Skin epidermis (tissue), 12 donors: Measurements from ENCODE around the gene GLT1D1.
"Not testable (repeated sequence)": the region's sequence is repeated elsewhere in the genome, so short reads cannot be mapped to it uniquely, and the experiment has no call there.

Experiments used
- H3K27ac ChIP-seq, 21 experiments: fragments of 200-600 bp; sonication (generic) in 11 of 21; one replicate each; pipeline ENCODE4 v1.5.0; 2020; ENCODE audit warnings: mild to moderate bottlenecking in 3 of 21, inconsistent platforms in 2 of 21, moderate library complexity in 2 of 21
- H3K4me3 ChIP-seq, 7 experiments: fragments of 200-600 bp; sonication (generic) in 2 of 7; one replicate each; pipeline ENCODE4 v1.5.0; 2020; ENCODE audit warnings: inconsistent platforms in 2 of 7, mild to moderate bottlenecking in 2 of 7, moderate library complexity in 1 of 7

Gene GLT1D1

GRCh38 chr12:128852885-128853599 is at the start of gene GLT1D1:
Gene GLT1D1 (plus strand): TSS chr12:128853478. CDS start chr12:128853582, 104 bp downstream.
- Histone ChIP-seq H3K4me3 (peak within 1 kb of the TSS in 5 of 7 experiments; percentile 11 to 48 (median 28)), H3K27ac (peak within 1 kb of the TSS in 7 of 21 experiments; percentile 2 to 80 (median 52))

GRCh38 chr12:128803788-128804187 is 49.5 kb upstream of the GLT1D1 start:
- Histone ChIP-seq H3K4me3 (no peak overlapping the region), H3K27ac (no peak overlapping the region)

GRCh38 chr12:128804762-128805161 is 48.5 kb upstream of the GLT1D1 start:
- H3K27ac ChIP-seq = no peak overlapping the region

GRCh38 chr12:128805406-128805805 is 47.9 kb upstream of the GLT1D1 start:
- not testable (repeated sequence) for H3K27ac ChIP-seq, H3K4me3 ChIP-seq

More at GRCh38 chr12:128804762-128805161, 48.5 kb upstream of the GLT1D1 start:
- H3K4me3 ChIP-seq = no peak overlapping the region

- Histone ChIP-seq H3K27ac (no peak overlapping the region), H3K4me3 (no peak overlapping the region)
Measured at GRCh38 chr12:128806573-128806972, 46.7 kb upstream of the GLT1D1 start.

- Histone ChIP-seq H3K27ac (peak overlapping the region in 4 of 21 experiments; percentile 25 to 59 (median 50)), H3K4me3 (no peak overlapping the region)
Measured at GRCh38 chr12:128807161-128807724, 46.0 kb upstream of the GLT1D1 start.

- H3K27ac ChIP-seq = no peak overlapping the region
- H3K4me3 ChIP-seq = no peak overlapping the region
Measured at GRCh38 chr12:128808651-128809050, 44.6 kb upstream of the GLT1D1 start.

- peak overlapping the region in 16 of 21 experiments; percentile 7 to 65 (median 40) for H3K27ac ChIP-seq
- no peak overlapping the region for H3K4me3 ChIP-seq
Measured at GRCh38 chr12:128810182-128811127, 42.8 kb upstream of the GLT1D1 start.

- Histone ChIP-seq H3K4me3 (no peak overlapping the region), H3K27ac (peak overlapping the region in 1 of 21 experiments; percentile 22)
Measured at GRCh38 chr12:128811806-128812205, 41.5 kb upstream of the GLT1D1 start.

- no peak overlapping the region for H3K4me3 ChIP-seq
- H3K27ac ChIP-seq = peak overlapping the region in 6 of 21 experiments; percentile 24 to 68 (median 38)
Measured at GRCh38 chr12:128813392-128813791, 39.9 kb upstream of the GLT1D1 start.

GRCh38 chr12:128813883-128814282 is 39.4 kb upstream of the GLT1D1 start:
- Histone ChIP-seq H3K4me3 (no peak overlapping the region), H3K27ac (peak overlapping the region in 6 of 21 experiments; percentile 21 to 68 (median 44))

- Histone ChIP-seq H3K4me3 (no peak overlapping the region), H3K27ac (peak overlapping the region in 6 of 21 experiments; percentile 1 to 68 (median 40))
Measured at GRCh38 chr12:128814411-128815261, 38.6 kb upstream of the GLT1D1 start.

GRCh38 chr12:128815779-128816642 is 37.3 kb upstream of the GLT1D1 start:
- H3K4me3 ChIP-seq = no peak overlapping the region
- H3K27ac ChIP-seq = peak overlapping the region in 8 of 21 experiments; percentile 8 to 75 (median 40)

- H3K4me3 ChIP-seq = no peak overlapping the region
- peak overlapping the region in 8 of 21 experiments; percentile 8 to 75 (median 40) for H3K27ac ChIP-seq
Measured at GRCh38 chr12:128816643-128816920, 36.7 kb upstream of the GLT1D1 start.

- Histone ChIP-seq H3K4me3 (no peak overlapping the region), H3K27ac (peak overlapping the region in 16 of 21 experiments; percentile 24 to 81 (median 66))
Measured at GRCh38 chr12:128817111-128818015, 35.9 kb upstream of the GLT1D1 start.

GRCh38 chr12:128818065-128819022 is 34.9 kb upstream of the GLT1D1 start:
- no peak overlapping the region for H3K4me3 ChIP-seq
- peak overlapping the region in 17 of 21 experiments; percentile 35 to 81 (median 67) for H3K27ac ChIP-seq
